HepG2 (cell line): ENCODE data around the gene DSCAM. TPM values are rescaled to one million over a fixed set of nuclear protein-coding genes. Genes with fewer than 3 reads are reported as not detected.

Experiments used
- ATAC-seq: fragments of 200-7000 bp; cut with Tn5 transposase; 3 replicates; pipeline ENCODE4 v1.9.1; 2020; ENCODE audit warnings: mild to moderate bottlenecking, moderate library complexity
- BruUV-seq: library from RNA; stranded (reverse); fragments of 400-500 nt; replicated peaks from 2 replicates; lab custom pipeline; 2021; lab: Mats Ljungman, UMichigan
- CTCF ChIA-PET: fragments of 300-600 bp; formaldehyde crosslinking; extraction: SDS; loops from one replicate; lab custom pipeline; 2021; ENCODE audit warnings: low total read pairs, inconsistent platforms, low intra/inter-chr PET ratio; lab: Yijun Ruan, JAX
- POLR2A ChIA-PET: fragments of 350-600 bp; sonication (Branson Sonifier 250); formaldehyde crosslinking; loops from one replicate; lab custom pipeline; 2020; ENCODE audit warnings: antibody characterized with exemption, inconsistent platforms; lab: Yijun Ruan, JAX
- DNase-seq: peaks from one replicate; pipeline ENCODE4 v3.0.0-alpha.2; 2015; ENCODE audit warnings: low spot score
- FAIRE-seq: peaks from 3 replicates; lab custom pipeline; 2011; peaks lifted over from hg19 to GRCh38; lab: Jason Lieb, UNC
- H2AFZ ChIP-seq: one replicate; pipeline ENCODE4 v1.6.1; 2011; ENCODE audit warnings: low read length, inconsistent platforms
- H3K27ac ChIP-seq: fragments of 300-600 bp; 3 replicates; pipeline ENCODE4 v1.8.0; 2011; ENCODE audit warnings: mixed run types, mild to moderate bottlenecking, mixed read lengths, low read length, inconsistent platforms; ENCODE audit not compliant: insufficient read depth; ENCODE audit errors: extremely low read length
- H3K27me3 ChIP-seq, 2 experiments: fragments of 200-600 bp in 1 of 2; 2 replicates in 1 of 2; 3 replicates in 1 of 2; pipeline versions ENCODE4 v1.6.0 to v1.8.0; 2011; ENCODE audit warnings: low read length in 2 of 2, mild to moderate bottlenecking in 2 of 2, moderate library complexity in 2 of 2, inconsistent platforms in 1 of 2; ENCODE audit not compliant: insufficient read depth in 2 of 2, control insufficient read depth in 1 of 2
- H3K36me3 ChIP-seq, 2 experiments: fragments of 200-600 bp in 1 of 2; replicated peaks in 1 of 2; 2 replicates in 1 of 2; 3 replicates in 1 of 2; pipeline versions ENCODE4 v1.5.1 to v1.8.0; 2011; ENCODE audit warnings: low read length in 2 of 2, inconsistent platforms in 1 of 2; ENCODE audit not compliant: insufficient read depth in 2 of 2, control insufficient read depth in 1 of 2
- H3K4me1 ChIP-seq: 2 replicates; pipeline ENCODE4 v1.5.1; 2012; ENCODE audit warnings: low read length, inconsistent platforms; ENCODE audit not compliant: insufficient read depth
- H3K4me2 ChIP-seq: 2 replicates; pipeline ENCODE4 v1.6.0; 2011; ENCODE audit warnings: low read depth, low read length, inconsistent platforms
- H3K4me3 ChIP-seq, 3 experiments: fragments of 200-600 bp in 1 of 3; sonication (generic), shearing (Covaris generic) in 1 of 3; replicated peaks in 1 of 3; 2 replicates each; pipeline ENCODE4 v1.5.1; 2011 to 2016; ENCODE audit warnings: low read length in 3 of 3, inconsistent platforms in 2 of 3, low read depth in 2 of 3, mild to moderate bottlenecking in 2 of 3, control low read depth in 1 of 3, mixed read lengths in 1 of 3; ENCODE audit not compliant: insufficient read depth in 1 of 3
- H3K79me2 ChIP-seq: one replicate; pipeline ENCODE4 v1.6.1; 2011; ENCODE audit warnings: low read length, inconsistent platforms; ENCODE audit not compliant: insufficient read depth
- H3K9ac ChIP-seq: 2 replicates; pipeline ENCODE4 v1.6.0; 2011; ENCODE audit warnings: mild to moderate bottlenecking, low read depth, low read length, inconsistent platforms; ENCODE audit not compliant: insufficient read depth
- H3K9me3 ChIP-seq: 2 replicates; pipeline ENCODE4 v1.5.1; 2012; ENCODE audit warnings: mild to moderate bottlenecking, low read length
- H4K20me1 ChIP-seq: 2 replicates; pipeline ENCODE4 v1.6.0; 2011; ENCODE audit warnings: inconsistent platforms, mild to moderate bottlenecking, low read length, moderate library complexity; ENCODE audit not compliant: insufficient read depth
- ATRX ChIP-seq: sonication (generic); formaldehyde crosslinking; IDR thresholded peaks from 2 replicates; pipeline ENCODE4 v1.4.0; 2020; ENCODE audit warnings: missing genetic modification reagents, borderline replicate concordance
- HHEX ChIP-seq: IDR thresholded peaks from 2 replicates; pipeline ENCODE4 v1.6.1; 2016; ENCODE audit warnings: control low read depth
- IKZF4 ChIP-seq: sonication (generic); formaldehyde crosslinking; IDR thresholded peaks from 2 replicates; pipeline ENCODE4 v1.5.1; 2020; ENCODE audit warnings: borderline replicate concordance, mild to moderate bottlenecking, low read depth, missing genetic modification reagents; ENCODE audit errors: not compliant biosample characterization
- LBX2 ChIP-seq: sonication (generic); formaldehyde crosslinking; IDR thresholded peaks from 2 replicates; pipeline ENCODE4 v1.5.0; 2020; ENCODE audit warnings: missing genetic modification reagents, mild to moderate bottlenecking, borderline replicate concordance
- NONO ChIP-seq, 2 experiments: fragments of 450-650 bp in 1 of 2; sonication (generic) in 1 of 2; formaldehyde crosslinking in 1 of 2; IDR thresholded peaks in 1 of 2; conservative IDR thresholded peaks in 1 of 2; 2 replicates each; pipeline versions ENCODE4 v1.6.1 to v1.8.0; 2017 to 2022; ENCODE audit warnings: mild to moderate bottlenecking in 1 of 2, missing genetic modification reagents in 1 of 2, moderate library complexity in 1 of 2
- NR0B2 ChIP-seq: sonication (generic); formaldehyde crosslinking; IDR thresholded peaks from 2 replicates; pipeline ENCODE4 v1.4.0; 2020; ENCODE audit warnings: mild to moderate bottlenecking, missing genetic modification reagents
- PAX8 ChIP-seq: sonication (generic); formaldehyde crosslinking; IDR thresholded peaks from 2 replicates; pipeline ENCODE4 v1.8.0; 2022; ENCODE audit warnings: mild to moderate bottlenecking, missing genetic modification reagents, borderline replicate concordance
- PHB2 ChIP-seq: fragments of 450-650 bp; IDR thresholded peaks from 2 replicates; pipeline ENCODE4 v1.6.1; 2018; ENCODE audit not compliant: partially characterized antibody
- SATB2 ChIP-seq: sonication (generic); formaldehyde crosslinking; IDR thresholded peaks from 2 replicates; pipeline ENCODE4 v1.5.0; 2020; ENCODE audit warnings: missing genetic modification reagents
- YEATS2 ChIP-seq: sonication (generic); formaldehyde crosslinking; IDR thresholded peaks from 2 replicates; pipeline ENCODE4 v1.4.0; 2020; ENCODE audit warnings: missing genetic modification reagents, borderline replicate concordance
- ZBTB26 ChIP-seq: IDR thresholded peaks from 2 replicates; pipeline ENCODE4 v1.6.1; 2016; ENCODE audit warnings: missing compliant biosample characterization, missing genetic modification reagents, borderline replicate concordance
- ZBTB49 ChIP-seq: sonication (generic); formaldehyde crosslinking; IDR thresholded peaks from 2 replicates; pipeline ENCODE4 v1.4.0; 2020; ENCODE audit warnings: missing genetic modification reagents, borderline replicate concordance
- ZNF7 ChIP-seq: IDR thresholded peaks from 2 replicates; pipeline ENCODE4 v1.6.1; 2016; ENCODE audit warnings: missing biosample characterization, missing genetic modification reagents
- ZNF740 ChIP-seq: sonication (generic); formaldehyde crosslinking; IDR thresholded peaks from 2 replicates; pipeline ENCODE4 v1.4.0; 2020; ENCODE audit warnings: missing genetic modification reagents
- ZNF761 ChIP-seq: sonication (generic); formaldehyde crosslinking; conservative IDR thresholded peaks from 2 replicates; pipeline ENCODE4 v1.4.0; 2020; ENCODE audit warnings: mild to moderate bottlenecking, missing genetic modification reagents
- WGBS: methylation state at CpG from one replicate; pipeline ENCODE4 v1.1.6; 2017; ENCODE audit warnings: low lambda C conversion rate; 5-methylcytosine and 5-hydroxymethylcytosine counted together
- in situ Hi-C: cut with HindIII; loops from 2 replicates; pipeline ENCODE4 v1.10.0; 2017; ENCODE audit warnings: low pct_unique_long_range_greater_than_20kb; ENCODE audit not compliant: extremely low pct_ligation_motif_present
- intact Hi-C: fragments of 100-400 bp; cut with micrococcal nuclease; formaldehyde crosslinking; loops from one replicate; pipeline ENCODE4 v1.10.0; 2022; ENCODE audit not compliant: unreplicated experiment
- polyA plus RNA-seq, 8 experiments: library from polyadenylated mRNA; depleted of rRNA in 3 of 8; stranded (reverse) in 7 of 8; unstranded in 1 of 8; fragments of >200 nt; fragmentation: Illumina TruSeq in 4 of 8; extraction: Trizol in 4 of 8; gene quantifications; 2 replicates each; pipeline versions ENCODE4 v1.2.1 to v1.2.3, GENCODE V29; 2011 to 2016; ENCODE audit warnings: low read depth in 4 of 8, missing spikeins in 1 of 8, mixed read lengths in 1 of 8; ENCODE audit not compliant: insufficient read depth in 1 of 8
- total RNA-seq, 5 experiments: library from RNA; depleted of rRNA; stranded (reverse); fragments of >200 nt; fragmentation: Illumina TruSeq; extraction: Trizol; gene quantifications; 2 replicates each; pipeline ENCODE4 v1.2.3, GENCODE V29; 2016; ENCODE audit warnings: low read depth in 1 of 5

DSCAM gene
- total and polyA plus RNA-seq, 2 of the 13 experiments (the other 11 are each of a cell fraction or from before 2014, with no cell fraction given) = not detected

- H3K4me2 ChIP-seq = no peak overlapping the region
- no peaks in the 10 kb centered on the region for H3K4me1 ChIP-seq
- ChIA-PET CTCF (no interaction called here), POLR2A (no interaction called here)
- BruUV-seq = no TSS peak
- H3K9ac ChIP-seq = no peak overlapping the region
- in situ Hi-C loops = no loop called here
- FAIRE-seq = no peak
- H2AFZ ChIP-seq = no peak overlapping the region
- TF ChIP-seq ZBTB49 (CRISPR knock-in tag) (no peak), NR0B2 (CRISPR knock-in tag) (no peak), PAX8 (CRISPR knock-in tag) (no peak), ZNF740 (CRISPR knock-in tag) (no peak), LBX2 (CRISPR knock-in tag) (no peak), HHEX (CRISPR knock-in tag) (no peak), ZNF761 (CRISPR knock-in tag) (no peak), SATB2 (CRISPR knock-in tag) (no peak), NONO (IDR thresholded peaks at IDR 0.05) (no peak), NONO (CRISPR knock-in tag; conservative IDR thresholded peaks at IDR 0.05) (no peak), ZNF7 (CRISPR knock-in tag) (no peak), ZBTB26 (CRISPR knock-in tag) (no peak), PHB2 (no peak), YEATS2 (no peak), IKZF4 (CRISPR knock-in tag) (no peak), ATRX (CRISPR knock-in tag) (no peak)
- TF ChIP-seq, all 625 proteins: peak for 0
- Histone ChIP-seq H3K9me3 (peaks cover 99% of the 10 kb centered on the region), H3K36me3 (no peaks in the 10 kb centered on the region), H3K79me2 (no peaks in the 10 kb centered on the region), H4K20me1 (no peaks in the 10 kb centered on the region), H3K27me3 (no peaks in the 10 kb centered on the region), H3K4me3 (no peak overlapping the region), H3K27ac (no peak overlapping the region)
- ATAC-seq (no peak), DNase-seq (no peak)
- 48% methylated on average over 3 of the region's 4 CpGs for WGBS
- intact Hi-C loops = no loop called here
These were observed 157.1 kb downstream of the DSCAM start for GRCh38 chr21:40689840-40690360.
